ENCODE data around the gene VWA3A.

The VWA3A gene

DNA sequence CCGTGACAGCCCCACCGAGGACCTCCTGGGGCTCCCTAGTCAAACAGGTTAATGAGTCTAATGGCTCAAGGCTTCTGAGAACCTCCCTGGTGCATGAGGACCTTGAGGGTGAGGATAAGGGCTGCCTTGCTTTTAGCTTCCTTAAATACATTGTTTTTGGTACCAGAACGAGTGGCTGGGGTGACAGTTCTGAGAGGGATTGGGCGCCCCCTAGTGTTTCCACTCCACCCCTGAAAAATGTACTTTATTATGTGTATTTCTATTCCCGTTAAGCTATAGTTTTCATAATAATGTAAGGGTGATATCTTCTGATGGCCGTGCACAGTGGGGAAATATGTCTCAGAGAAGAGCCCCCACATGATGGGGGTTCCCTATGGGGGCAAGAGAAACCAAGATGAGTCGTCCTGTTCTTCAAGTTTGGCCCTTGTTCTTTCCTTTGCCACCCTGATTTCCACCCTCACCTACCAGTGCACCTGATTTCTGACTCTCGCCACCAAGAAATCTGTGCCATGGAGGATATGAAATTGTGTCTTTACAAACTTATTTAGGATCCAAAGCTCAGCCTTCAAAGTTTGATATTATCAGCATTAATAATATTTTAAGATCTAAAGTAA is 14.5 kb upstream of the VWA3A start:
- no peak overlapping the region for H3K27ac ChIP-seq
- TF ChIP-seq, protein P1, sequence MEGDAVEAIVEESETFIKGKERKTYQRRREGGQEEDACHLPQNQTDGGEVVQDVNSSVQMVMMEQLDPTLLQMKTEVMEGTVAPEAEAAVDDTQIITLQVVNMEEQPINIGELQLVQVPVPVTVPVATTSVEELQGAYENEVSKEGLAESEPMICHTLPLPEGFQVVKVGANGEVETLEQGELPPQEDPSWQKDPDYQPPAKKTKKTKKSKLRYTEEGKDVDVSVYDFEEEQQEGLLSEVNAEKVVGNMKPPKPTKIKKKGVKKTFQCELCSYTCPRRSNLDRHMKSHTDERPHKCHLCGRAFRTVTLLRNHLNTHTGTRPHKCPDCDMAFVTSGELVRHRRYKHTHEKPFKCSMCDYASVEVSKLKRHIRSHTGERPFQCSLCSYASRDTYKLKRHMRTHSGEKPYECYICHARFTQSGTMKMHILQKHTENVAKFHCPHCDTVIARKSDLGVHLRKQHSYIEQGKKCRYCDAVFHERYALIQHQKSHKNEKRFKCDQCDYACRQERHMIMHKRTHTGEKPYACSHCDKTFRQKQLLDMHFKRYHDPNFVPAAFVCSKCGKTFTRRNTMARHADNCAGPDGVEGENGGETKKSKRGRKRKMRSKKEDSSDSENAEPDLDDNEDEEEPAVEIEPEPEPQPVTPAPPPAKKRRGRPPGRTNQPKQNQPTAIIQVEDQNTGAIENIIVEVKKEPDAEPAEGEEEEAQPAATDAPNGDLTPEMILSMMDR (conservative IDR thresholded peaks at IDR 0.05) = peak; percentile 82

DNA sequence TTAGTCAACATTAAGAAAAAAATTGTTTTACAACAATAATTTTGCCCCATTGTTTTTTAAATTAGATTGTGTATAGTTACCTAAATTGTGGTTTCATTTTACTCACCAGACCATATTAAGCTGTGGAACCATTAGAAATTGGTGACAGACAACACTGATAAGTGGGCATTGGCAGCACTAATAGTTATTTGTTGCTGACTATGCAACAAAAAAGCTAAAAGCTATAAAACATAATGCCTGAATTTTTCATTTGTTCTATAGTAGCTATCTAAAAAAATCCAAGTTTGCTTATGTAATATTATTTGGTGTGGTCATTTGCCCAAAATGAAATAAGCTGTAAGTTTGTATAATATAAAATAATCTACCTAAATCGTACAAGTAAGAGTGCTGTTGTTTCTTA is 13.7 kb upstream of the VWA3A start:
- TF ChIP-seq, protein P1 (conservative IDR thresholded peaks at IDR 0.05) = no peak
- H3K27ac ChIP-seq = no peak overlapping the region

DNA sequence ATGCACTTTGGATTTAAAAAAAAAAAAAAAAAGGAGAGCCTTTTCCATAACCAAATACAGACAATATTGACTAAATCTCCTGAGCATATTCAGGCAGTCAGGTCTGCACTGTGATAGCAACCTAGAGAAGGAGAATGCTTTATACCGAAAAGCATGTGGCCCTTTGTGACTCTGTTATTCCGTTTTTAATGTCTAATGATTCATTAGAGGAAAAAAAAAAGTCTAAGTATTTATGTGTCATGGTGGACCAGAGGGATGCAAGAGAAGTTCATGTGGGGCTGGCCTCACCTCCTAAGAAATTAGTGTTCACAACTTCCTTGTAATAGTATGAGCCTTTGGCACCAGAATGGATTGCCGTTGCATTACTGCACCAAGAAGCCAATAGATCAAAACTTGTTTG is 11.3 kb upstream of the VWA3A start:
- TF ChIP-seq, protein P1 (conservative IDR thresholded peaks at IDR 0.05) = no peak
- no peak overlapping the region for H3K27ac ChIP-seq

DNA sequence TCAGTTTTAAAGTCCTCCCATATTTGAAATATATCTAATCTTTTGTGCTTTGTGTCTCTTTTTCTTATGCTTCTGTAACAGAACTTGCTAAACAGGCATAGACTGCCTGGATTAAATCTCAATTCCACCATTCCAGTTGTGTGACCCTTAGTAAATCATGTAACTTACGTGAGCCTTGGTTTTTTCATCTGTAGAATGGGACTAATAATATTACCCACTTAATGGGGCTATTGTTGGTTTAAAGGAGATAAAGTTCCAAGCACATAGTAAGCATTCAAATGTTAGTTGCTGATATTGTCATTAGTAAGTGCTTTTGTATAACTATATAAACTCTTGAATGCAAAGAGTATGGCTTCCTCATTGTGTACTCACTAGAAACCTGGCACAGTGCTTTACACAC is 5.9 kb upstream of the VWA3A start:
- TF ChIP-seq, protein P1 (conservative IDR thresholded peaks at IDR 0.05) = no peak
- no peak overlapping the region for H3K27ac ChIP-seq

DNA sequence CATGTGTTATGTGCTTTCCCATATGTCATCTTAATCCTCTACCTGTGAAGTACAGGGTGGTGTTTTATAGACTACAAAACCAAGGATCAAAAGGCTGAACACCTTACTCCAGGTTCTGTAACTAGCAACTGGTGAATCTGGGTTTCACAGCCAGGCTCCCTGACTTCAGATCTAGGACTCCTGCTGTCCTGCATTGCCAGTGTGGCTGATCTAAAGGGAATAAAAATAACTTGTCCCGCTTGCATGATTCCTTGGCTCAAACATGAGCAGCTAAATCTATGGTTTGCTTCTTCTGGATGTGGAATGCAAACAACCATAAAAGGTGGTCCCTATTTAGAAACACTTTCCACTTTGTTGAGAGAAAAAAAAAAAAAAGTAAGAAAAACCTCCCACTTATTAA is 3.7 kb upstream of the VWA3A start:
- TF ChIP-seq, protein P1 (conservative IDR thresholded peaks at IDR 0.05) = no peak
- H3K27ac ChIP-seq = no peak overlapping the region

DNA sequence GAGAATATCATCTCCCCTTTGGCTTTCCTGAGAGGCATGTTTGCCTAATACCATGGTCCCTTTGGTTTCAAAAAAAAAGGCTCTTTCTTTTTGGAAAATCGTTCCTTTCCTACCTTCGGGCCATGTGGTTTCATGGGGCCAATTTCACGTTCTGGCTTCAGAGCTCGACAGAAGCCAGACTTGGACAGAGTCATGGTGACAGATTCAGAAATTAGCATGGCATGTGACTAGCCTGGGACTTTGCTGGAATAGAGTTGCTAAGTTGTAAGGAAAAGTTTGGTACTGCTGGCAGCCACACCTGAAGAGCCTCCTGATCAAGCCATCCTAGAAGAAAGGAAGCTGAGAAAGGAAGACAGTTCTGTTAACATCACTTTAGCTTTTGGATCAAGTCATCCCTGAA is 2.4 kb upstream of the VWA3A start:
- H3K27ac ChIP-seq = no peak overlapping the region
- TF ChIP-seq, protein P1 (conservative IDR thresholded peaks at IDR 0.05) = no peak

DNA sequence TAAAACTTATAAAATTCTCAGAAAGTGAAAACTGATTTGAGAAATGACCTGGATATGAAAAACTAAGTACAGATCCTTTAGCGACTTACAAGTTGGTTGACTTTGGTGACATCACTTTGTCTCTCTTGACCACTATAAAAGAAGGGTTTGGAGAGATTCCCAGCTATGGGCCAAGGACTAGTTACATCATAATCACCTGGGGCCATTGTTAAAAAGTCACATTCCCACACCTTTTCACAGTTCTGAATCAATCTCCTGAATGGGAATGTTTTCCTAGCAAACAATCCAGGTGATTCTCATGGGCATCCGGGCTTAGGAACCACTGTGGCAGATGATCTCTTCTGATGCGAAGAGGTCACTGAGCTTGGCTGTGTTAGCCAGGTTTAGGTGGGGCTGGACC is 620 bp upstream of the VWA3A start:
- peak overlapping the region; percentile 52 for H3K27ac ChIP-seq
- TF ChIP-seq, protein P1 (conservative IDR thresholded peaks at IDR 0.05) = no peak
